ENCODE data around the gene DACH1.
A peak's percentile ranks its signal among the peaks of the same experiment; 100 is the strongest.

The DACH1 gene

GRCh38 chr13:71474936-71475335, 392.1 kb downstream of the DACH1 start:
- DNase-seq, result no peak

GRCh38 chr13:71469626-71470025, 397.4 kb downstream of the DACH1 start:
- DNase-seq, result no peak

- DNase-seq, result no peak
Observed at GRCh38 chr13:71464686-71465085, 402.3 kb downstream of the DACH1 start.

GRCh38 chr13:71461892-71462291, 405.1 kb downstream of the DACH1 start:
- no peak for DNase-seq

GRCh38 chr13:71460211-71460610, 406.8 kb downstream of the DACH1 start:
- no peak for DNase-seq

GRCh38 chr13:71459708-71460107, 407.3 kb downstream of the DACH1 start:
- no peak for DNase-seq

GRCh38 chr13:71457645-71458044, 409.4 kb downstream of the DACH1 start:
- no peak for DNase-seq

- DNase-seq, result no peak
Observed at GRCh38 chr13:71456136-71456535, 410.9 kb downstream of the DACH1 start.

GRCh38 chr13:71454509-71454908, 412.5 kb downstream of the DACH1 start:
- DNase-seq, result no peak

GRCh38 chr13:71448080-71448630, 418.8 kb downstream of the DACH1 start:
- no peak for DNase-seq

GRCh38 chr13:71437704-71438103, 429.3 kb downstream of the DACH1 start:
- DNase-seq, result peak in 1 of 2 experiments; percentile 19

GRCh38 chr13:71430681-71431080, 436.3 kb downstream of the DACH1 start:
- no peak for DNase-seq

GRCh38 chr13:71417205-71417604, 449.8 kb downstream of the DACH1 start:
- no peak for DNase-seq

GRCh38 chr13:71412231-71412630, 454.8 kb downstream of the DACH1 start:
- DNase-seq, result no peak

- DNase-seq, result no peak
Observed at GRCh38 chr13:71408416-71408815, 458.6 kb downstream of the DACH1 start.

- no peak for DNase-seq
Observed at GRCh38 chr13:71399631-71400215, 467.3 kb downstream of the DACH1 start.

- DNase-seq, result no peak
Observed at GRCh38 chr13:71396149-71396548, 470.9 kb downstream of the DACH1 start.

- DNase-seq, result no peak
Observed at GRCh38 chr13:71395053-71395452, 472.0 kb downstream of the DACH1 start.

GRCh38 chr13:71394176-71394575, 472.8 kb downstream of the DACH1 start:
- DNase-seq, result no peak
